T-helper 1 cell treated with Interleukin-12 subunit alpha and Interleukin-12 subunit beta and Interleukin-4 antibody, amounts not matched to agents 30 μg/mL and 1 μg/mL, for 36 hours (primary cell): ENCODE measurements around the gene PTPRE.
"Not testable (repeated sequence)": the region's sequence is repeated elsewhere in the genome, so short reads cannot be mapped to it uniquely, and the experiment has no call there.

Experiments
- H3K27ac Mint-ChIP-seq: one replicate; pipeline ENCODE4 v1.8.0; 2021; ENCODE audit warnings: mild to moderate bottlenecking, mixed read lengths
- H3K27me3 Mint-ChIP-seq: one replicate; pipeline ENCODE4 v1.8.0; 2021; ENCODE audit warnings: low read depth, mixed read lengths
- H3K36me3 Mint-ChIP-seq: one replicate; pipeline ENCODE4 v1.8.0; 2021; ENCODE audit warnings: low read depth, mixed read lengths
- H3K4me1 Mint-ChIP-seq: one replicate; pipeline ENCODE4 v1.8.0; 2021; ENCODE audit warnings: low read depth, mixed read lengths
- H3K4me3 Mint-ChIP-seq: one replicate; pipeline ENCODE4 v1.8.0; 2021; ENCODE audit warnings: mild to moderate bottlenecking, moderate library complexity, mixed read lengths
- H3K9me3 Mint-ChIP-seq: one replicate; pipeline ENCODE4 v1.8.0; 2021; ENCODE audit warnings: mixed read lengths

The PTPRE gene

DNA sequence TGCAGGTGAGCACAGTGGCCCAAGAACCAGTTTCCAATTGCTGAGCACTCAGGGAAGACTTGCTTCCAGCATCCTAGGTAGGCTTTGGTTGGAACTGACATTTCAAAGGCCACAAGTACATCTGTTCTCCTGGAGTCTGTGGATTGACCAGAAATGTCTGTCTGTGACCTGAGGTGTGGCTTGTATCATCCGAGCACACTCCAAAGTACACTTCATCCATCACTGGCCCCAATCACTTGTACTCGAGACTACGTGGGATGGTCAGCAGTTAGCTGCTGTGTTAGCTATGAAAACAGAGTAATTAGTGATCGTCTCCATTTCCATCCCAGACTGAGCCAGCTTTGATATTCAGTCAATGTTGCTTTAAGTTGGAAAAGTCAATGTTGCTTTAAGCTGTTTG is 174.3 kb downstream of the PTPRE start:
- H3K27me3 Mint-ChIP-seq = no peaks in the 10 kb centered on the region
- peaks cover 26% of the 10 kb centered on the region for H3K36me3 Mint-ChIP-seq
- no peaks in the 10 kb centered on the region for H3K9me3 Mint-ChIP-seq
- H3K4me1 Mint-ChIP-seq = no peaks in the 10 kb centered on the region
- no peak overlapping the region for H3K27ac Mint-ChIP-seq
- no peak overlapping the region for H3K4me3 Mint-ChIP-seq

DNA sequence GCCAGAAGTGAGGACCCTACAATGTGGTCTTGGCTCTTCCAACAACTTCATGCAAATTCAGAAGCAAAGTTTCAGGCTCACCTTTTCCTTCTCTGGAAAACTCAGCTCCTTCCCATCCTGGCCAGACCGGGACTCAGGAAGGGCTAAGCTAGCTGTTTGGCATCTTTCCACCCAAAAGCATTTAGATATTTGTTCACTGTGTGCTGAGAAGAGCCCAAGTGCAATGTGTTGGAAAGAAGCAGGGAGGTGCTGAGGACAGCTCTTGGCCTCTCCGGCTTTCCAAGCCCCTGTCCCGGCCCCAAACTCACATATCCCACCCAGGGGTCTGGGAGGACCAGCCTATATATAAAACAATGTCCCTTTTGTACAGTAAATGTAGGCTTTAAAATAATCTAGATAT is 174.8 kb downstream of the PTPRE start:
- H3K4me3 Mint-ChIP-seq = no peak overlapping the region
- H3K9me3 Mint-ChIP-seq = no peaks in the 10 kb centered on the region
- H3K36me3 Mint-ChIP-seq = peaks cover 23% of the 10 kb centered on the region
- no peaks in the 10 kb centered on the region for H3K4me1 Mint-ChIP-seq
- H3K27ac Mint-ChIP-seq = no peak overlapping the region
- H3K27me3 Mint-ChIP-seq = no peaks in the 10 kb centered on the region

DNA sequence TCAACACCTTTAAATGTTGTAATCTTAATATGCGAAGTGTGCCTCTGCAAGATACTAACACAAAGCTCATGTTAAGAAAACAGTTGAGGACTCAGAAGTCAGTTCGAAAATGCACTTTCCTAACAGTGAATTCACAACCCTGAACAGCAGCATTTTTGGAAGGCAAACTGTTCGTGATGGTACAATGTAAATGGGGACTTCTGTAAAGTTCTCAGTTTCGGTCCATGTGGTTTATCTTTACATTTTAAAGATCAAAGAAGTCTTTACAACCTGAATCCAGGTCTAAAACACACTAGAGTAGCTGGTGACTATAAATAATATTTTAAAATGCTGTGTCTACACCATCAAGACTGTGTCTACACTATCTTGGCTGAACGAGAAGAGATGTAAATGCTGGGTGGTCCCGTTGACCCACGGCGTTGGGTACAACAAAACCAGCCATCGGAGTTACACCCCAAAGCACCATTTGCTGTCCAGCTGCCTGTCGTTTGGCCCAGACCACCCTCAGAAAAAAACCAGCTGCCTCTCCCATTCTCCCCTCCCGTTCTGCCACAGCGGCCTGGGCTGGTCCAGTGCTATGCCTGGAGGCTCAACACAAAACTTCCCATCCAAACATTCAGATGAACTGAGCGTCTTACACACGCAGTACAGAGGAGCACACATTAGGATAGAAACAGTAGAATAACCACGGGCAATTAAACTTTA is 176.4 kb downstream of the PTPRE start:
- H3K27me3 Mint-ChIP-seq = no peaks in the 10 kb centered on the region
- H3K9me3 Mint-ChIP-seq = no peaks in the 10 kb centered on the region
- H3K36me3 Mint-ChIP-seq = peaks cover 22% of the 10 kb centered on the region
- no peak overlapping the region for H3K27ac Mint-ChIP-seq
- peaks cover 3% of the 10 kb centered on the region for H3K4me1 Mint-ChIP-seq
- no peak overlapping the region for H3K4me3 Mint-ChIP-seq

DNA sequence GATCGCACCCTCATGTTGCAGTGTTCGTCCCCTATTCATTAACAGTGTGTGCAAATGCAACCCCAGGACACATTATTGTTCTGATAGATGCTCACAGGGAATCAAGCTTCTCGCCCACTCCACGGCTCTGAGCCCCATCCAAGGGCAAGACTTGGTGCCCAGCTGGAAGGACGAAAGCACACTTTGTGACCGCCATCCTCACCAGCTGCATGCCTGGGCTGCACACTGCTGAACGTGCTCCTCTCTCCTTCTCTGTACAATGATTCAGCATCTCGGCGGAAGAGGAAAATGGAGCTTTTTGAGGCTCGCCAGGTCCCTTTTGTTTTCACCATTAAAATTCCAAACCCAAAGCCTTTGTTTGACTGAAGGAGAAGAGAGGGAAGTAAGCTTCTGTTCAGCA is 177.5 kb downstream of the PTPRE start:
- Mint-ChIP-seq H3K9me3 (no peaks in the 10 kb centered on the region), H3K27me3 (no peaks in the 10 kb centered on the region), H3K4me3 (no peak overlapping the region), H3K27ac (no peak overlapping the region), H3K4me1 (peaks cover 3% of the 10 kb centered on the region), H3K36me3 (peaks cover 18% of the 10 kb centered on the region)

DNA sequence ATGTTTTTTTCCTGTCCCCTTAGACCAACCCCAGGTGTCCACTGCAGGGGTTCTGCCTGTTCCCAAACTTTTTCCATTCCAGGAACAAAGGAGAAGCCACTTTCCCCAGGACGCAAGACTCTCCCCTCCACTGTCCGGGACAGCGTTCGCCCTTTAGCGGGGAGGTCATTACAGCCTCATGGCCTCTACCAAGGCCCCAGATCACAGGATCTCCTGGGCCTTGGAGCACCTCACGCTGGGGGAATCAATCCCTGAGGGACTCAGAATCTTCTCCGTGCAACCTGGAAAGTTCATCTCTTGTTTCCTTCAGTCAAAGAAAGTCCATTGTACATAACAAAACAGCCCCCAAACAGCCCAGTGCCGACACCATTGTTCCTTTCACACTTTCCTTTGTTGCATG is 178.1 kb downstream of the PTPRE start:
- Mint-ChIP-seq H3K4me1 (peaks cover 3% of the 10 kb centered on the region), H3K4me3 (no peak overlapping the region), H3K27me3 (no peaks in the 10 kb centered on the region), H3K36me3 (peaks cover 15% of the 10 kb centered on the region), H3K27ac (no peak overlapping the region), H3K9me3 (no peaks in the 10 kb centered on the region)

DNA sequence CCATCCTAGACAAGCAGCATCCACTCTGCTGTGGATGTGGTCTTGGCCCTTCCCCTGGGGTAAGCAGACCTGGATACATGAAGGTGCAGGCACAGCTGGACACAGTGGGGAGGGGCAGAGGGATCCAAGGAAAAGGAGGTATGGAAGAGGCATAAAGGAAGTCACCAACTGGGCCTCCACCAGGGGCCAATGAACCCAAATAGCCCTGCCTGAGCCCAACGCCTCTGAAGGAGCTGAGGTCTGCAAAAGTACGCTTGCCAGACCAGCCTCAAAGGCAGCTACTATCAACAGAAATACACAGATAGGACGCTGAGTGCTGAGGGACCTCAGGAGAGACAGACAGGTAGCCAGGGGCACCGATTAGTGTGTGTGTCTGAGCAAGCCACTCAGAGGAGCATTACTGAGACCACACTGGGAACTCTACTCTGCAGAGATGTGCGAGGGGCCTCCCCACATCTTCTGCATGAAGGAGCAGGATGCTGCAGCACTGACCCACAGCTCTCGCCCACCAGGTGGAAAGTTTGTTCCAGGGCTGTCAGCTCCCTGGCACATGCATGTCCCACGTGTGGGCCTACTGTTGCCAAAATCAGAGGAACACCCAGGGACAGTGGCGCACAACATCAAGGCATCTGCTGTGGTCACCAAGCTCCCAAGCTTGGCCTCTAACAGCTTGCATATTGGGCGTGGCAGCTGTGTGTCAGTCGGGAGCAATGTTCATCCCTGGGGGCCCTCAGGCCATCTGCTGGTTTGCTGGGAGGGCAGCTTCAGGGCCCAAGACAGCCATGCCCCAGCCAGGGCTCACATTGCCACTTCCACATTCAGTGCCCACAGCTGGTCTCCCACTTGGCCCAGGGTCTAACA is 179.3 kb downstream of the PTPRE start:
- H3K36me3 Mint-ChIP-seq = peaks cover 9% of the 10 kb centered on the region
- H3K27ac Mint-ChIP-seq = no peak overlapping the region
- H3K27me3 Mint-ChIP-seq = no peaks in the 10 kb centered on the region

DNA sequence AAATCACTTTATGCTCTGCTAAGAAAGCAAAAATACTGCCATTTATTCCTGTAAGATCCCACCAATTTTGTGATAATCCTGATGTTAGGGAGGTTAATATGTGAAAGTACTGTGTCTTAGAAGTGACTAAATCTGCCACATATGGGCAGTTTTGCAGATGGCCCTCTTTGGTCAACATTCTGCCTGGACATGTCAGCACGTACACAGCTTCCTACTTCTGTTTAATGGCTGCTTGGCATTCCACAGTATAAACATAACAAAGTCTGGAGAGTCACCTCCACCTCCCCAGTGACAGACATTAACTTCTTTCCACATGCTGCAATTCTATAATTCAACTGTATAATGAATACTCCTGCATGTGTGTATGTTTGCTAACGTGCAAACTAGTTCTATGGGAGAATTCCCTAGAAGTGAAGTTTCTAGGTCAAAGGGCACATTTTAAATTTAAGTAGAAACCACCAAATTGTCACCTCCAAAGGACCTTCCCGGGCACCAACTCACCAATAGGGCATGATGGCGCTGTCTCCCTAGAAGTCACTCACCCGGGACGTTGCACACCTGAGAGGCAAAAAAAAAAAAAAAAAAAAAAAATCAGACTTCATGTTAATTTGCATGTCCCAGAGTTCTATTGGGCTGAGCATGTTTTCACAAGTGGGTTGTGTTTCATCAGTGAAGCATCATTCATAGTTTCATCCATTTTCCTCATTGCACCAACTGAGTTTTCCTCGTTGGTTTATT is 180.4 kb downstream of the PTPRE start:
- H3K27me3 Mint-ChIP-seq = no peaks in the 10 kb centered on the region
- H3K4me3 Mint-ChIP-seq = no peak overlapping the region
- H3K27ac Mint-ChIP-seq = no peak overlapping the region
- H3K9me3 Mint-ChIP-seq = no peaks in the 10 kb centered on the region
- peaks cover 3% of the 10 kb centered on the region for H3K4me1 Mint-ChIP-seq
- peaks cover 9% of the 10 kb centered on the region for H3K36me3 Mint-ChIP-seq

More for the DNA sequence above, 179.3 kb downstream of the PTPRE start:
- H3K4me3 Mint-ChIP-seq = no peak overlapping the region
- H3K4me1 Mint-ChIP-seq = peaks cover 3% of the 10 kb centered on the region
- no peaks in the 10 kb centered on the region for H3K9me3 Mint-ChIP-seq

DNA sequence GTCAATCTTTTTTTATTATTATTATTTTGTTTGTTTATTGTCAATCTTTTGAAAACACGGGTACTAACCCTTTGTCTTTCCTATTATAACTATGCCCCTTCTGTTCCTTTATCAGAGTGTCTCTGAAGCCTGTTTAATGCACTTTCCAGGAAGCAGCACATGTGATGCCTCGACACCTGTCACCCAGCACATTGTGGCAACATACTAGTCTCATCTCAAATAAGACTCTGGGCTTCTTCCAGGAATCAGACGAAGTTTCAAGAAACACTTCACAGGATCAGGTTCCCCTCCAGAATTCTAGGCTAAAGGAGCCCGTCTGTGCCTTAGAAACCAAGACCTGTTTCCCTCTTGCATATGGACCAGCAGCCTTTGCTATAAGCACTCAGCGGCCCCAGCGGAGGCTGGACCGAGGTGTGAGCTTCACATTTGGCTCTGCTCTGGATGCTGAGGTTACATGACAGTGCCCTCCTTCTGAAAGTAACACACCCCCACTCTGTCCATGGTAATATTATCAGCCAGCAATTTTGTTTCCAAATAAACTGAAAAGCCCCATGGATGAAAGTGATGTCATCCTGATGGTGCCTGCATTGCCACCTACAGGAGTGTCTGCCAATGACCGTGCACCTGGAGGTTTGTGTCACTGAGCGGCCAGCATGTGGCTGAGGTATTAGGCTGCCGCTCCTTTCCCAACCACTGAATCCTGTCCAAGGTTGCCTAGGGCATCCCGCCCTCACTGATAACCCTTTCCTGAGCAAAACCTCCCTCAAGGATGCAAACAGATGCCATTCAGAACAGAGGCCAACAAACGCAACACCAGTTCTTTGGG is 181.2 kb downstream of the PTPRE start:
- Mint-ChIP-seq H3K27me3 (no peaks in the 10 kb centered on the region), H3K4me1 (peaks cover 3% of the 10 kb centered on the region), H3K4me3 (no peak overlapping the region), H3K27ac (no peak overlapping the region), H3K9me3 (no peaks in the 10 kb centered on the region), H3K36me3 (peaks cover 9% of the 10 kb centered on the region)

DNA sequence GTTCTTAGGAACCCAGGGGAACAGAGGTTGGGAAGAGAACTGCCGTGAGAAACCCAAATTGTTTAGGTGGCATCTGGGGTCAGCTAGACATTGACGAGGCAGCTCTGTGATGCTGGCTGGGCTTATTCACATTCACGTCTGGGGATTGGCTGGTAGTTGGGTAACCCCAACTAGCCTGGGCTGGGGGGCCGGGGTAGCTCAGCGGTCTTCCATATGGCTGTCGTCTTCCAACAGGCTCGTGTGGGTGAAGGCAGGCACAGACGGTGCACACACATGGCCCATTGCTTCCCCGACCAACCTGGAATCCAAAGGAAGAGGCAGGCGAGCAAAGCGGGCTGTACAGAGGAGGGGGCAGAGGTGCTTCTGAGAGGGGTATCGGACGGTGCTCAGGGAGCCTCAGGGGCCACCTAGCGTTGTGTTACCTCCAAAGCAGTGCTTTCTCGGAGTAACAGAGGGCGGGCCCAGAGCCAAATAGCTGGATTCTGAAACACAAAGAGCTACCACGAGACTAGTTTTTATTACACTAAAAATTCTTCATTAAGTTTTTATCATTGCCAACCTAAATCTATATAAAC is 184.8 kb downstream of the PTPRE start:
- Mint-ChIP-seq H3K27me3 (no peaks in the 10 kb centered on the region), H3K9me3 (no peaks in the 10 kb centered on the region), H3K27ac (no peak overlapping the region), H3K4me1 (peaks cover 21% of the 10 kb centered on the region), H3K4me3 (no peak overlapping the region), H3K36me3 (peaks cover 11% of the 10 kb centered on the region)

DNA sequence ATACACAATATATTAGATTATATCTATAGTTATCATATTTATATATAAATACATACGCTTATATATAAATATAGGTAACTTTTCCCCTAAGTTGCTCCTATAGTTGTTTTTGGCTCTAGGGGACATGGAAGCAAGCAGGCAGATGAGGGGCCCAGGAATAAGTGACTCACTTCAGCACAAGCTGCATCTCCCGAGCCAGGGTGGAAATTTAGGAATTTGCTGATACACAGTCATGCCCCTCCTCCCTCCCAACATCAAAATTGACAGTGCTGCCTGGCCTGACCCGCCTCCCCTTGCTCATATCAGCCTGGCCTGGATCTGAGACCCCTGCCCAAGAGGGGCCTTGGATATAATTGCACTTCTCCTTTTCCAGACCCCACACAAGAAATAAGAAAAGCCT is 185.6 kb downstream of the PTPRE start:
- H3K27me3 Mint-ChIP-seq = no peaks in the 10 kb centered on the region
- H3K4me1 Mint-ChIP-seq = peaks cover 23% of the 10 kb centered on the region
- H3K9me3 Mint-ChIP-seq = no peaks in the 10 kb centered on the region
- no peak overlapping the region for H3K4me3 Mint-ChIP-seq
- H3K36me3 Mint-ChIP-seq = peaks cover 15% of the 10 kb centered on the region
- H3K27ac Mint-ChIP-seq = no peak overlapping the region

DNA sequence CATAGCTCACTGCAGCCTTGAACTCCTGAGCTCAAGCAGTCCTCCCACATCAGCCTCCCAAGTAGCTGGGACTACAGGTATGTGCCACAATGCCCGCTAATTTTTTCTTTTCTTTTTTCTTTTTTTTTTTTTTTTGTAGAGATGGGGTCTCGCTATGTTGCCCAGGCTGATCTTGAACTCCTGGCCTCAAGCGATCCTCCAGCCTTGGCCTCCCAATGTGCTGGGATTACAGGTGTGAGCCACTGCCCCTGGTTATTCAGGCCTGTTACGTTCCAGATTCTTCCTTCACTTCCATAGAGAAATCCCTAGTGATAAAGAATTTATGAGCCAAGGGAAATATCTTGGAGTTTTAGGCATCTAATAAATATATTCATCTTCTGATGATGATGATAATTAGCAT is 187.7 kb downstream of the PTPRE start:
- Mint-ChIP-seq H3K36me3 (peaks cover 28% of the 10 kb centered on the region), H3K4me1 (peaks cover 30% of the 10 kb centered on the region), H3K27ac (peak overlapping the region; percentile 57)
- not testable (repeated sequence) for H3K9me3 Mint-ChIP-seq, H3K4me3 Mint-ChIP-seq, H3K27me3 Mint-ChIP-seq

DNA sequence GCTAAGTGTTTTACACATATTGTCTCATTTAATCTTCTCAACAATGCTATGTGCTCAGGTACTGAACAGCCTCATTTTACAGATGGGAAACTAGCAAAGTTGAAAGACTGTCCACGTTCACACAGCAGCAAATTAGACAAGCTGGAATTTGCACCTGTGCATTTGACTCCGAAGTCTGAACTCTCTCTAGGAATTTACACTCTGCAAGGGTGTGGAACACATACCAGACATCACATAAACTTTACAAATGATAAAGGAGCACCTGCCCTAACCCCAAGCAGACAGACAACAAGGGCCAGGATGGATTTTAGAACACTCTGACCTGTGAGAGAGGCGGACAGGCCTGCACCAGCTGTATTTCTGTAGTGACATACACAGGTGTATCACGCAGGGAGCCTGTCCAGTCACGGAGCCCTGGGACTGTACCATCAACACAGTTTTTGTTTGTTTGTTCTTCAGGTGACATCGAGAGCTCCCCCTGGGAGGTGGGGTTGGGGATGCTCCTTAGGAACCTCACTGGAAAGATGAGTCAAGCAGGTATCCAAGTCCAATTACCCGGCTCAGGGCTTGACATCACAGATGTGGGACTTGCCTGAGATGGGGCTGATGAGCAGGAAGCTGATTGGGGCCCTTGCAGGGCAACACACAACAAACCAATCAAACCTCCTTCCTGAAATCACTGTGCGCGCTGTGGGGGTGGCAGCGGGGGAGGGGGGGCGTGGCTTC is 188.3 kb downstream of the PTPRE start:
- H3K4me3 Mint-ChIP-seq = no peak overlapping the region
- H3K27me3 Mint-ChIP-seq = no peaks in the 10 kb centered on the region
- peaks cover 30% of the 10 kb centered on the region for H3K4me1 Mint-ChIP-seq
- H3K27ac Mint-ChIP-seq = peak overlapping the region; percentile 57
- no peaks in the 10 kb centered on the region for H3K9me3 Mint-ChIP-seq
- peaks cover 30% of the 10 kb centered on the region for H3K36me3 Mint-ChIP-seq

DNA sequence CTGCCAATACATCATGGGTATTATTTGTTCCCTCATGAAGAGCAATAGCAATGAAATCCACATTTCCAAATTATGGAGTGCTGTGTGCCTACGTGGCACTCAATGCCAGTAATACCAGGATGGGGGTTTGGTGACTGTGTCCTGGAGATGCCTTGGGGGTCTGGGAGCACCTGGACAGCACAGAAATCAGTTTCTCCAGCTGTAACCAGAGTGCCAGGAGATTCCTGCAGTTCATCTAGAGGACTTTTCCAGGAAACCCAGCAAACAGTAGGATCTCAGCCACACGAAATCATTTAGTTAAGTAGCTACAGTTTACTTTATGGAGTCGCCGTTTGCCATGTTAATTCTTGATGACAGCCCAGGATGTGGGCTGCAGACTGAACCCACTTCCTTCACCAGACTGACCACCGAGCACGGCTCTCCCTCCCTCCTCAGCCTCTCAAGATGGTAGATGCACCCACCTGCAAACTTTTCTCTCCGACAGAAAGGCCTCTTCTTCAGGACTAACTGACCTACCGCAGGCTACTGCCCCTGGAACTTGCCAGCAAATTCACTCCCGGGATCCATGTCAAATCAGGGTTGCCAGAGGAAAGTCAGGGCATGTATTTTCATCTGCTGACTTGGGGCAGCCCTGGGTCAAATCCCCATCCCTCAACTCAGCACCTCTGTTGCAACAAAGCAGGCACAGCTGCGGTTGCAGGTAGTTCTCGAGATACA is 189.0 kb downstream of the PTPRE start:
- peaks cover 30% of the 10 kb centered on the region for H3K4me1 Mint-ChIP-seq
- no peaks in the 10 kb centered on the region for H3K27me3 Mint-ChIP-seq
- peaks cover 35% of the 10 kb centered on the region for H3K36me3 Mint-ChIP-seq
- no peaks in the 10 kb centered on the region for H3K9me3 Mint-ChIP-seq
- peak overlapping the region; percentile 87 for H3K27ac Mint-ChIP-seq
- H3K4me3 Mint-ChIP-seq = peak overlapping the region; percentile 31
